Mucosa of gallbladder (tissue), 1 donor: ENCODE data around the gene CBFA2T3. TPM values are rescaled to one million over a fixed set of nuclear protein-coding genes. Genes with fewer than 3 reads are reported as not detected.
"Not testable (repeated sequence)": the region's sequence is repeated elsewhere in the genome, so short reads cannot be mapped to it uniquely, and the experiment has no call there.

Experiments
- DNase-seq: peaks from one replicate; pipeline ENCODE4 v3.0.0-alpha.2; 2020; ENCODE audit warnings: low spot score
- total RNA-seq: library from RNA; stranded (reverse); gene quantifications from one replicate; pipeline ENCODE4 v1.2.1, GENCODE V29; 2021
- donor health status: DM: no; HTN: no; CAD: no.

The CBFA2T3 gene
- total RNA-seq, 1 donor from 2014 or later: 5.2 TPM

- DNase-seq: no peak
Observed at GRCh38 chr16:88923450-88923849, 53.6 kb downstream of the CBFA2T3 start.

- no peak for DNase-seq
Observed at GRCh38 chr16:88922826-88923410, 54.1 kb downstream of the CBFA2T3 start.

- DNase-seq: peak; percentile 75
Observed at GRCh38 chr16:88922114-88922825, 54.7 kb downstream of the CBFA2T3 start.

- no peak for DNase-seq
Observed at GRCh38 chr16:88921591-88921990, 55.4 kb downstream of the CBFA2T3 start.

- peak; percentile 57 for DNase-seq
Observed at GRCh38 chr16:88920618-88921590, 56.1 kb downstream of the CBFA2T3 start.

GRCh38 chr16:88919936-88920335, 57.1 kb downstream of the CBFA2T3 start:
- DNase-seq: no peak

GRCh38 chr16:88918896-88919295, 58.1 kb downstream of the CBFA2T3 start:
- DNase-seq: not testable (repeated sequence)

- no peak for DNase-seq
Observed at GRCh38 chr16:88917915-88918627, 58.9 kb downstream of the CBFA2T3 start.

GRCh38 chr16:88917146-88917914, 59.7 kb downstream of the CBFA2T3 start:
- DNase-seq: no peak

- DNase-seq: no peak
Observed at GRCh38 chr16:88915639-88916327, 61.2 kb downstream of the CBFA2T3 start.

- DNase-seq: no peak
Observed at GRCh38 chr16:88914750-88915368, 62.1 kb downstream of the CBFA2T3 start.

GRCh38 chr16:88913870-88914269, 63.1 kb downstream of the CBFA2T3 start:
- DNase-seq: no peak

GRCh38 chr16:88913001-88913612, 63.9 kb downstream of the CBFA2T3 start:
- DNase-seq: no peak

GRCh38 chr16:88912556-88912955, 64.5 kb downstream of the CBFA2T3 start:
- no peak for DNase-seq

GRCh38 chr16:88911946-88912310, 65.1 kb downstream of the CBFA2T3 start:
- DNase-seq: no peak

GRCh38 chr16:88911136-88911945, 65.7 kb downstream of the CBFA2T3 start:
- no peak for DNase-seq

GRCh38 chr16:88910284-88911135, 66.5 kb downstream of the CBFA2T3 start:
- no peak for DNase-seq
